Measurements from ENCODE around the gene DEFB114.

DNA sequence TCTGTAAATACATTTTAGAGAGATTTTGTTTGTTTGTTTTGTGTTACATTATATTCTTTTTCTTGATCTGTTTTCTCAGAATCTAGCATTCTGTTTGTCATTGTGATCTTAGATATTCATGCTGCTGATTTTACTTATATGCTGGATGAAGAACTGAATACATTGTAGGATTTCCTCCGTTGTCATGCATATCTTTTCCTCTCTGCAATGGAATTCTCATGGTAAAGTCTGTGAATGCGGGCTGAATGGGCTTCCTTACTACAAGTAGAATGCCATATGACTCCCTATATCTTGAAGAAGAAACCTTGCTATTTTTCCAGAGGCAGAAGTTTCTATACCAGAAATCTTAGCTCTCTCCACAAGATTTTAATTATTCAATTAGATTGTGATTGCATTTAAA is 2.4 kb upstream of the DEFB114 start:
- TF ChIP-seq, protein P1, sequence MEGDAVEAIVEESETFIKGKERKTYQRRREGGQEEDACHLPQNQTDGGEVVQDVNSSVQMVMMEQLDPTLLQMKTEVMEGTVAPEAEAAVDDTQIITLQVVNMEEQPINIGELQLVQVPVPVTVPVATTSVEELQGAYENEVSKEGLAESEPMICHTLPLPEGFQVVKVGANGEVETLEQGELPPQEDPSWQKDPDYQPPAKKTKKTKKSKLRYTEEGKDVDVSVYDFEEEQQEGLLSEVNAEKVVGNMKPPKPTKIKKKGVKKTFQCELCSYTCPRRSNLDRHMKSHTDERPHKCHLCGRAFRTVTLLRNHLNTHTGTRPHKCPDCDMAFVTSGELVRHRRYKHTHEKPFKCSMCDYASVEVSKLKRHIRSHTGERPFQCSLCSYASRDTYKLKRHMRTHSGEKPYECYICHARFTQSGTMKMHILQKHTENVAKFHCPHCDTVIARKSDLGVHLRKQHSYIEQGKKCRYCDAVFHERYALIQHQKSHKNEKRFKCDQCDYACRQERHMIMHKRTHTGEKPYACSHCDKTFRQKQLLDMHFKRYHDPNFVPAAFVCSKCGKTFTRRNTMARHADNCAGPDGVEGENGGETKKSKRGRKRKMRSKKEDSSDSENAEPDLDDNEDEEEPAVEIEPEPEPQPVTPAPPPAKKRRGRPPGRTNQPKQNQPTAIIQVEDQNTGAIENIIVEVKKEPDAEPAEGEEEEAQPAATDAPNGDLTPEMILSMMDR (IDR thresholded peaks at IDR 0.05; ENCODE audit: low read length) = no peak
- no peak for TF ChIP-seq EZH2 (IDR thresholded peaks at IDR 0.05; ENCODE audit: borderline replicate concordance, low read length)
